ENCODE data around the gene CACNG6.

GRCh38 chr19:53958168-53958571 is 33.3 kb upstream of the CACNG6 start:
- TF ChIP-seq EZH2phosphoT487 (IDR thresholded peaks at IDR 0.05; ENCODE audit: insufficient read depth, low read depth) (no peak), EZH2 (IDR thresholded peaks at IDR 0.05; ENCODE audit: insufficient read depth, poor library complexity, severe bottlenecking) (no peak)
